SK-N-SH (cell line): ENCODE measurements around the gene RRM2.

Source experiments
- EZH2phosphoT487 ChIP-seq: fragments of 200-600 bp; sonication (generic); IDR thresholded peaks from 2 replicates; pipeline ENCODE4 v1.6.1; 2017; ENCODE audit warnings: low read depth, mixed run types, mild to moderate bottlenecking, antibody characterized with exemption, moderate library complexity, borderline replicate concordance
- FOXJ3 ChIP-seq: sonication (generic); formaldehyde crosslinking; IDR thresholded peaks from 2 replicates; pipeline ENCODE4 v1.5.1; 2020; ENCODE audit warnings: mild to moderate bottlenecking, missing genetic modification reagents
- MXI1 ChIP-seq: IDR thresholded peaks from 2 replicates; pipeline ENCODE4 v1.6.1; 2012; ENCODE audit warnings: mild to moderate bottlenecking, low read depth, low read length, improper control_type of control experiment
- NFIC ChIP-seq: IDR thresholded peaks from 2 replicates; pipeline ENCODE4 v1.4.0; 2012; ENCODE audit warnings: borderline replicate concordance
- RFX5 ChIP-seq: IDR thresholded peaks from 2 replicates; pipeline ENCODE4 v1.6.1; 2012; ENCODE audit warnings: mild to moderate bottlenecking, improper control_type of control experiment, low read length
- SMC3 ChIP-seq: IDR thresholded peaks from 2 replicates; pipeline ENCODE4 v1.6.1; 2012; ENCODE audit warnings: low read depth, low read length, improper control_type of control experiment
- TAF1 ChIP-seq: IDR thresholded peaks from 2 replicates; pipeline ENCODE4 v1.6.1; 2012; ENCODE audit warnings: low read depth, mild to moderate bottlenecking, low read length, moderate library complexity, borderline replicate concordance
- YY1 ChIP-seq: IDR thresholded peaks from 2 replicates; pipeline ENCODE4 v1.4.0; 2012; ENCODE audit warnings: low read depth, mild to moderate bottlenecking
- TF ChIP-seq, protein P1 (sequence below): fragments of 200-600 bp; sonication (generic); IDR thresholded peaks from 2 replicates; pipeline ENCODE4 v1.6.1; 2017; ENCODE audit warnings: antibody characterized with exemption, mild to moderate bottlenecking, moderate library complexity
- TF ChIP-seq, protein P2 (sequence below): IDR thresholded peaks from 2 replicates; pipeline ENCODE4; 2012
- TF ChIP-seq, protein P3 (sequence below): IDR thresholded peaks from 2 replicates; pipeline ENCODE4 v1.4.0; 2012; ENCODE audit warnings: low read depth
- TF ChIP-seq, protein P4 (sequence below): fragments of 150-350 bp; IDR thresholded peaks from 2 replicates; pipeline ENCODE4 v1.6.1; 2016; ENCODE audit warnings: mild to moderate bottlenecking, low read depth, low read length
- TF ChIP-seq, protein P5 (sequence below): IDR thresholded peaks from 2 replicates; pipeline ENCODE4 v1.6.1; 2012; ENCODE audit warnings: mild to moderate bottlenecking, low read depth, low read length, moderate library complexity

DNA sequence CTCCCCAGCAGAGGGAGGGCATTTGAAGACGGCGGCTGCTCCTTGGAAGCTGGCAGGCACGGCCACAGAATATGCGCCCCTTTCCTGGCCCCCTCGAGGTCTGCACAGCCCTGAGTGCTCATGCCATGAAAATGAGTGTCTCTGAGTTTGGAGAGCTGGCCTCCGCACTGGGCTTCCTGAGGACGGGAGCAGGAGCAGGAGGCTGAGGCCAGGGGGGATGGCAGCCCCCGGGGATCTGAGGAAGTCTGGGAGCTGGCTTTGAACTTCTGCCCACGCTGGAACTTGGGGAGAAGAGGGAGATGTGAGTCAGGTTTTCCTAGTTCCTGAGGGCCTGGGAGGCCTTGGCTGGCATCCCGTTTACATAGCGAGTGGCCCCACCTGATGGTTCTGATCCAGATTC lies 47.0 kb downstream of the RRM2 start:
- TF ChIP-seq, protein P1, sequence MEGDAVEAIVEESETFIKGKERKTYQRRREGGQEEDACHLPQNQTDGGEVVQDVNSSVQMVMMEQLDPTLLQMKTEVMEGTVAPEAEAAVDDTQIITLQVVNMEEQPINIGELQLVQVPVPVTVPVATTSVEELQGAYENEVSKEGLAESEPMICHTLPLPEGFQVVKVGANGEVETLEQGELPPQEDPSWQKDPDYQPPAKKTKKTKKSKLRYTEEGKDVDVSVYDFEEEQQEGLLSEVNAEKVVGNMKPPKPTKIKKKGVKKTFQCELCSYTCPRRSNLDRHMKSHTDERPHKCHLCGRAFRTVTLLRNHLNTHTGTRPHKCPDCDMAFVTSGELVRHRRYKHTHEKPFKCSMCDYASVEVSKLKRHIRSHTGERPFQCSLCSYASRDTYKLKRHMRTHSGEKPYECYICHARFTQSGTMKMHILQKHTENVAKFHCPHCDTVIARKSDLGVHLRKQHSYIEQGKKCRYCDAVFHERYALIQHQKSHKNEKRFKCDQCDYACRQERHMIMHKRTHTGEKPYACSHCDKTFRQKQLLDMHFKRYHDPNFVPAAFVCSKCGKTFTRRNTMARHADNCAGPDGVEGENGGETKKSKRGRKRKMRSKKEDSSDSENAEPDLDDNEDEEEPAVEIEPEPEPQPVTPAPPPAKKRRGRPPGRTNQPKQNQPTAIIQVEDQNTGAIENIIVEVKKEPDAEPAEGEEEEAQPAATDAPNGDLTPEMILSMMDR, result no peak
- TF ChIP-seq, protein P2, sequence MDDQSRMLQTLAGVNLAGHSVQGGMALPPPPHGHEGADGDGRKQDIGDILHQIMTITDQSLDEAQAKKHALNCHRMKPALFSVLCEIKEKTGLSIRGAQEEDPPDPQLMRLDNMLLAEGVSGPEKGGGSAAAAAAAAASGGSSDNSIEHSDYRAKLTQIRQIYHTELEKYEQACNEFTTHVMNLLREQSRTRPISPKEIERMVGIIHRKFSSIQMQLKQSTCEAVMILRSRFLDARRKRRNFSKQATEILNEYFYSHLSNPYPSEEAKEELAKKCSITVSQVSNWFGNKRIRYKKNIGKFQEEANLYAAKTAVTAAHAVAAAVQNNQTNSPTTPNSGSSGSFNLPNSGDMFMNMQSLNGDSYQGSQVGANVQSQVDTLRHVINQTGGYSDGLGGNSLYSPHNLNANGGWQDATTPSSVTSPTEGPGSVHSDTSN, result no peak
- TF ChIP-seq NFIC, result peak; percentile 27; the same call in 1 of the 2 replicates
- TF ChIP-seq, protein P3, sequence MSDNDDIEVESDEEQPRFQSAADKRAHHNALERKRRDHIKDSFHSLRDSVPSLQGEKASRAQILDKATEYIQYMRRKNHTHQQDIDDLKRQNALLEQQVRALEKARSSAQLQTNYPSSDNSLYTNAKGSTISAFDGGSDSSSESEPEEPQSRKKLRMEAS, result peak; percentile 21; the same call in 1 of the 2 replicates
- no peak for TF ChIP-seq MXI1
- no peak for TF ChIP-seq FOXJ3 (CRISPR knock-in tag)
- no peak for TF ChIP-seq TAF1
- TF ChIP-seq, protein P4, sequence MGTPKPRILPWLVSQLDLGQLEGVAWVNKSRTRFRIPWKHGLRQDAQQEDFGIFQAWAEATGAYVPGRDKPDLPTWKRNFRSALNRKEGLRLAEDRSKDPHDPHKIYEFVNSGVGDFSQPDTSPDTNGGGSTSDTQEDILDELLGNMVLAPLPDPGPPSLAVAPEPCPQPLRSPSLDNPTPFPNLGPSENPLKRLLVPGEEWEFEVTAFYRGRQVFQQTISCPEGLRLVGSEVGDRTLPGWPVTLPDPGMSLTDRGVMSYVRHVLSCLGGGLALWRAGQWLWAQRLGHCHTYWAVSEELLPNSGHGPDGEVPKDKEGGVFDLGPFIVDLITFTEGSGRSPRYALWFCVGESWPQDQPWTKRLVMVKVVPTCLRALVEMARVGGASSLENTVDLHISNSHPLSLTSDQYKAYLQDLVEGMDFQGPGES, result no peak
- TF ChIP-seq YY1, result no peak
- TF ChIP-seq SMC3, result no peak
- TF ChIP-seq, protein P5, sequence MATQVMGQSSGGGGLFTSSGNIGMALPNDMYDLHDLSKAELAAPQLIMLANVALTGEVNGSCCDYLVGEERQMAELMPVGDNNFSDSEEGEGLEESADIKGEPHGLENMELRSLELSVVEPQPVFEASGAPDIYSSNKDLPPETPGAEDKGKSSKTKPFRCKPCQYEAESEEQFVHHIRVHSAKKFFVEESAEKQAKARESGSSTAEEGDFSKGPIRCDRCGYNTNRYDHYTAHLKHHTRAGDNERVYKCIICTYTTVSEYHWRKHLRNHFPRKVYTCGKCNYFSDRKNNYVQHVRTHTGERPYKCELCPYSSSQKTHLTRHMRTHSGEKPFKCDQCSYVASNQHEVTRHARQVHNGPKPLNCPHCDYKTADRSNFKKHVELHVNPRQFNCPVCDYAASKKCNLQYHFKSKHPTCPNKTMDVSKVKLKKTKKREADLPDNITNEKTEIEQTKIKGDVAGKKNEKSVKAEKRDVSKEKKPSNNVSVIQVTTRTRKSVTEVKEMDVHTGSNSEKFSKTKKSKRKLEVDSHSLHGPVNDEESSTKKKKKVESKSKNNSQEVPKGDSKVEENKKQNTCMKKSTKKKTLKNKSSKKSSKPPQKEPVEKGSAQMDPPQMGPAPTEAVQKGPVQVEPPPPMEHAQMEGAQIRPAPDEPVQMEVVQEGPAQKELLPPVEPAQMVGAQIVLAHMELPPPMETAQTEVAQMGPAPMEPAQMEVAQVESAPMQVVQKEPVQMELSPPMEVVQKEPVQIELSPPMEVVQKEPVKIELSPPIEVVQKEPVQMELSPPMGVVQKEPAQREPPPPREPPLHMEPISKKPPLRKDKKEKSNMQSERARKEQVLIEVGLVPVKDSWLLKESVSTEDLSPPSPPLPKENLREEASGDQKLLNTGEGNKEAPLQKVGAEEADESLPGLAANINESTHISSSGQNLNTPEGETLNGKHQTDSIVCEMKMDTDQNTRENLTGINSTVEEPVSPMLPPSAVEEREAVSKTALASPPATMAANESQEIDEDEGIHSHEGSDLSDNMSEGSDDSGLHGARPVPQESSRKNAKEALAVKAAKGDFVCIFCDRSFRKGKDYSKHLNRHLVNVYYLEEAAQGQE, result no peak
- no peak for TF ChIP-seq RFX5
- no peak for TF ChIP-seq EZH2phosphoT487
